HCT116 (cell line): ENCODE results near the gene ARL6. TPM values are rescaled to one million over a fixed set of nuclear protein-coding genes. Genes with fewer than 3 reads are reported as not detected.

Experiments used
- ATAC-seq: fragments of 200-7000 bp; cut with Tn5 transposase; 2 replicates; pipeline ENCODE4 v1.9.1; 2020; ENCODE audit warnings: mild to moderate bottlenecking, moderate library complexity
- BruUV-seq: library from RNA; stranded (reverse); fragments of 400-500 nt; replicated peaks from 2 replicates; lab custom pipeline; 2021; lab: Mats Ljungman, UMichigan
- CTCF ChIA-PET: fragments of 300-600 bp; sonication (Branson Sonifier 250); formaldehyde crosslinking; loops from one replicate; lab custom pipeline; 2021; ENCODE audit warnings: antibody characterized with exemption; lab: Charles Lee
- POLR2A ChIA-PET: fragments of 300-600, 350-600 bp; sonication (Branson Sonifier 250); formaldehyde crosslinking; loops from one replicate; lab custom pipeline; 2021; ENCODE audit warnings: antibody characterized with exemption; lab: Charles Lee
- RAD21 ChIA-PET, 2 experiments: fragments of 300-600 bp; sonication (Branson Sonifier 250); formaldehyde crosslinking; loops; one replicate each; lab custom pipeline; 2023; ENCODE audit warnings: low total read pairs in 2 of 2; ENCODE audit not compliant: uncharacterized antibody in 2 of 2, unreplicated experiment in 2 of 2, low non-redundant PET in 1 of 2; lab: Charles Lee
- DNase-seq: peaks from one replicate; pipeline ENCODE4 v3.0.0-alpha.2; 2010; ENCODE audit warnings: low read depth, low spot score
- H2AFZ ChIP-seq: fragments of 200-600 bp; shearing (Covaris generic), sonication (generic); 2 replicates; pipeline ENCODE4 v1.6.1; 2017; ENCODE audit warnings: low read depth, mixed run types, mixed read lengths, antibody characterized with exemption, low read length; ENCODE audit not compliant: poor library complexity, severe bottlenecking
- H3K27ac ChIP-seq: 2 replicates; pipeline ENCODE4 v1.5.1; 2012; ENCODE audit warnings: low read depth, low read length
- H3K27me3 ChIP-seq: fragments of 200-600 bp; sonication (generic); 2 replicates; pipeline ENCODE4 v1.6.1; 2016; ENCODE audit warnings: mixed run types, low read length, mixed read lengths; ENCODE audit not compliant: insufficient read depth
- H3K36me3 ChIP-seq, 2 experiments: fragments of 200-500 bp in 1 of 2; fragments of 200-600 bp in 1 of 2; sonication (Bioruptor generic) in 1 of 2; sonication (generic) in 1 of 2; 2 replicates each; pipeline versions ENCODE4 v1.5.1 to v1.6.1; 2014 to 2016; ENCODE audit warnings: low read length in 2 of 2, inconsistent platforms in 1 of 2, mixed read lengths in 1 of 2, mixed run types in 1 of 2; ENCODE audit not compliant: insufficient read depth in 2 of 2, control insufficient read depth in 1 of 2
- H3K4me1 ChIP-seq, 2 experiments: fragments of 200-600 bp in 1 of 2; sonication (generic) in 1 of 2; 2 replicates each; pipeline versions ENCODE4 v1.5.1 to v1.6.1; 2012 to 2017; ENCODE audit warnings: low read length in 2 of 2, inconsistent platforms in 1 of 2, mild to moderate bottlenecking in 1 of 2, mixed read lengths in 1 of 2, mixed run types in 1 of 2, moderate library complexity in 1 of 2; ENCODE audit not compliant: insufficient read depth in 2 of 2, control insufficient read depth in 1 of 2
- H3K4me2 ChIP-seq: fragments of 200-600 bp; sonication (generic); 2 replicates; pipeline ENCODE4 v1.6.1; 2017; ENCODE audit warnings: mixed run types, low read length, mixed read lengths
- H3K4me3 ChIP-seq, 2 experiments: fragments of 200-600 bp in 1 of 2; sonication (generic) in 1 of 2; replicated peaks in 1 of 2; 2 replicates each; pipeline ENCODE4 v1.5.1; 2011 to 2016; ENCODE audit warnings: low read length in 2 of 2, control low read depth in 1 of 2, low read depth in 1 of 2, mild to moderate bottlenecking in 1 of 2, mixed read lengths in 1 of 2, mixed run types in 1 of 2
- H3K79me2 ChIP-seq: fragments of 200-600 bp; sonication (generic); 2 replicates; pipeline ENCODE4 v1.6.1; 2017; ENCODE audit warnings: mild to moderate bottlenecking, mixed run types, low read length, moderate library complexity, mixed read lengths; ENCODE audit not compliant: insufficient read depth
- H3K9ac ChIP-seq: fragments of 200-600 bp; sonication (generic); 2 replicates; pipeline ENCODE4 v1.6.1; 2016; ENCODE audit warnings: low read length, mixed read lengths
- H3K9me2 ChIP-seq: fragments of 200-600 bp; sonication (generic), shearing (Covaris generic); 2 replicates; pipeline ENCODE4 v1.6.1; 2017; ENCODE audit warnings: mixed run types, mild to moderate bottlenecking, moderate library complexity; ENCODE audit not compliant: insufficient read depth
- H3K9me3 ChIP-seq, 2 experiments: fragments of 200-500 bp in 1 of 2; fragments of 200-600 bp in 1 of 2; sonication (Bioruptor generic) in 1 of 2; sonication (generic) in 1 of 2; 2 replicates each; pipeline ENCODE4 v1.6.1; 2014 to 2017; ENCODE audit warnings: low read length in 2 of 2, mixed read lengths in 2 of 2, inconsistent platforms in 1 of 2, low read depth in 1 of 2, mild to moderate bottlenecking in 1 of 2, mixed run types in 1 of 2, moderate library complexity in 1 of 2; ENCODE audit not compliant: control insufficient read depth in 1 of 2, insufficient read depth in 1 of 2
- H4K20me1 ChIP-seq: fragments of 200-600 bp; sonication (generic), shearing (Covaris generic); 2 replicates; pipeline ENCODE4 v1.6.1; 2017; ENCODE audit warnings: mixed run types, mild to moderate bottlenecking, moderate library complexity; ENCODE audit not compliant: insufficient read depth
- EZH2 ChIP-seq: fragments of 200-600 bp; sonication (generic); IDR thresholded peaks from 2 replicates; pipeline ENCODE4 v1.6.1; 2017; ENCODE audit warnings: antibody characterized with exemption, mixed run types
- EZH2phosphoT487 ChIP-seq: fragments of 200-600 bp; IDR thresholded peaks from 2 replicates; pipeline ENCODE4 v1.6.1; 2018; ENCODE audit warnings: antibody characterized with exemption, borderline replicate concordance
- FOSL1 ChIP-seq: IDR thresholded peaks from 2 replicates; pipeline ENCODE4 v1.6.1; 2012; ENCODE audit warnings: low read depth
- JUND ChIP-seq: IDR thresholded peaks from 2 replicates; pipeline ENCODE4 v1.6.1; 2012
- SIN3A ChIP-seq: IDR thresholded peaks from 2 replicates; pipeline ENCODE4 v1.6.1; 2012; ENCODE audit warnings: low read depth
- SP1 ChIP-seq: IDR thresholded peaks from 2 replicates; pipeline ENCODE4 v1.6.1; 2012; ENCODE audit warnings: low read depth
- SRF ChIP-seq: IDR thresholded peaks from 2 replicates; pipeline ENCODE4 v1.6.1; 2012; ENCODE audit warnings: low read depth
- TCF7L2 ChIP-seq: IDR thresholded peaks from 2 replicates; pipeline ENCODE4 v1.7.0; 2011; ENCODE audit warnings: borderline replicate concordance, inconsistent platforms; ENCODE audit not compliant: insufficient read depth, insufficient read length; ENCODE audit errors: extremely low read depth
- ZNF274 ChIP-seq: fragments of 200-500 bp; sonication (Bioruptor generic); IDR thresholded peaks from 2 replicates; pipeline ENCODE4 v1.6.1; 2014; ENCODE audit warnings: mild to moderate bottlenecking, low read depth, low read length, inconsistent platforms
- intact Hi-C: fragments of 100-400 bp; cut with micrococcal nuclease; formaldehyde crosslinking; loops from 2 replicates; pipeline ENCODE4 v1.10.0; 2022
- total RNA-seq: library from RNA; stranded (reverse); gene quantifications from one replicate; pipeline ENCODE4 v1.2.1, GENCODE V29; 2021; ENCODE audit not compliant: unreplicated experiment
- TF ChIP-seq, protein P1 (sequence below): IDR thresholded peaks from 2 replicates; pipeline ENCODE4 v1.6.1; 2012

ARL6 gene
- total RNA-seq, 1 experiment from 2014 or later: 2.9 TPM

DNA sequence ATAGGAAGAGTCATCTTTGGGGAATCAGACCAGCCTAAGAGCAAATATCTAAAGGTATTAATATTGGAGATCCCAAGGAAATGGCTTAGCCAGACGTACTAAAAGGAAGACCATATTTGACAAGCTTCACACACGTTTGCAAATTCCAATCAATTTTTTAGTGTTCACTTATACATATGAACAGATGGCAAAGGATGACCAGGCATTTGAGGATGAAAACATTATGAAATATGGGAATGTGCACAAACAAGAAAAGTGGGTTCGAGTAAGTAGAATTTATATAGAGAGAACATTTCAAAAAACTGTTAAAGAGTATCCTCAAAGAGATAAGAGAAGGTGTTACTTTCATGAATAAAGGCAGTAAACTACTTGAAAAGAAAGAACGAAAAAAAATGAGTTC lies 31.4 kb downstream of the ARL6 start:
- 0 out of 2 replicates have a peak, but pooled peaks cover 4% of the 10 kb centered on the region for H3K27me3 ChIP-seq
- no peak overlapping the region for H2AFZ ChIP-seq
- ChIA-PET POLR2A (no interaction called here), RAD21 (no interaction called here), CTCF (no interaction called here)
- DNase-seq (no peak), ATAC-seq (no peak)
- no TSS peak for BruUV-seq
- no peaks in the 10 kb centered on the region for H3K36me3 ChIP-seq
- H3K27ac ChIP-seq: no peak overlapping the region
- H3K4me1 ChIP-seq: no peaks in the 10 kb centered on the region
- intact Hi-C loops: no loop called here
- H4K20me1 ChIP-seq: no peaks in the 10 kb centered on the region
- H3K9ac ChIP-seq: no peak overlapping the region
- no peaks in the 10 kb centered on the region for H3K79me2 ChIP-seq
- no peaks in the 10 kb centered on the region for H3K9me3 ChIP-seq
- no peak overlapping the region for H3K4me3 ChIP-seq
- TF ChIP-seq TCF7L2: no peak
- no peak for TF ChIP-seq FOSL1
- TF ChIP-seq SIN3A: no peak
- no peak for TF ChIP-seq JUND
- TF ChIP-seq SRF: no peak
- no peak for TF ChIP-seq EZH2phosphoT487
- no peak for TF ChIP-seq SP1
- no peak for TF ChIP-seq ZNF274
- TF ChIP-seq, all 23 proteins: peak for 0
- H3K4me2 ChIP-seq: no peak overlapping the region
- no peaks in the 10 kb centered on the region for H3K9me2 ChIP-seq

GRCh38 chr3:97804471-97804870 lies 39.9 kb downstream of the ARL6 start:
- Histone ChIP-seq H3K9me3 (no peaks in the 10 kb centered on the region), H3K4me3 (no peak overlapping the region), H3K9ac (no peak overlapping the region), H3K27ac (no peak overlapping the region), H3K4me1 (no peaks in the 10 kb centered on the region), H3K27me3 (no peaks in the 10 kb centered on the region), H3K9me2 (no peaks in the 10 kb centered on the region), H3K4me2 (no peak overlapping the region), H3K79me2 (no peaks in the 10 kb centered on the region), H4K20me1 (no peaks in the 10 kb centered on the region), H3K36me3 (no peaks in the 10 kb centered on the region), H2AFZ (no peak overlapping the region)
- no TSS peak for BruUV-seq
- RAD21 ChIA-PET: no interaction called here
- ATAC-seq (no peak), DNase-seq (no peak)
- CTCF ChIA-PET: no interaction called here
- intact Hi-C loops: no loop called here
- POLR2A ChIA-PET: no interaction called here
- TF ChIP-seq SIN3A: no peak
- TF ChIP-seq, protein P1, sequence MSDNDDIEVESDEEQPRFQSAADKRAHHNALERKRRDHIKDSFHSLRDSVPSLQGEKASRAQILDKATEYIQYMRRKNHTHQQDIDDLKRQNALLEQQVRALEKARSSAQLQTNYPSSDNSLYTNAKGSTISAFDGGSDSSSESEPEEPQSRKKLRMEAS: no peak
- TF ChIP-seq EZH2: no peak
- TF ChIP-seq SRF: no peak
- TF ChIP-seq SP1: no peak
